WTC11 (cell line): Measurements from ENCODE around the gene PALB2. TPM values are rescaled to one million over a fixed set of nuclear protein-coding genes. Genes with fewer than 3 reads are reported as not detected.

ENCODE experiments used
- ATAC-seq: fragments of 200-7000 bp; cut with Tn5 transposase; 2 replicates; pipeline ENCODE4 v1.10.0; 2021; ENCODE audit warnings: mild to moderate bottlenecking, moderate library complexity
- CTCF ChIA-PET: fragments of 300-600 bp; sonication (Branson Sonifier 250); formaldehyde crosslinking; loops from one replicate; lab custom pipeline; 2021; ENCODE audit warnings: antibody characterized with exemption; lab: Charles Lee
- POLR2A ChIA-PET: fragments of 350-600 bp; sonication (Branson Sonifier 250); formaldehyde crosslinking; loops from one replicate; lab custom pipeline; 2021; ENCODE audit warnings: antibody characterized with exemption; lab: Charles Lee
- DNase-seq: peaks from one replicate; pipeline ENCODE4 v3.0.0; 2021; ENCODE audit warnings: low spot score
- H3K27ac Mint-ChIP-seq: 2 replicates; pipeline ENCODE4 v1.8.0; 2021; ENCODE audit warnings: mixed read lengths
- H3K27me3 Mint-ChIP-seq: 2 replicates; pipeline ENCODE4 v1.8.0; 2021; ENCODE audit warnings: low read depth, mild to moderate bottlenecking, moderate library complexity, mixed read lengths
- H3K36me3 Mint-ChIP-seq: 2 replicates; pipeline ENCODE4 v1.8.0; 2021; ENCODE audit warnings: mixed read lengths
- H3K4me1 Mint-ChIP-seq: 2 replicates; pipeline ENCODE4 v1.8.0; 2022; ENCODE audit warnings: mixed read lengths
- H3K4me3 Mint-ChIP-seq: 2 replicates; pipeline ENCODE4 v1.8.0; 2021; ENCODE audit warnings: mild to moderate bottlenecking, moderate library complexity, mixed read lengths
- H3K9me3 Mint-ChIP-seq: 2 replicates; pipeline ENCODE4 v1.8.0; 2021; ENCODE audit warnings: mixed read lengths
- AR ChIP-seq: fragments of 250-450 bp; sonication (Bioruptor Pico); IDR thresholded peaks from 2 replicates; pipeline ENCODE4 v1.9.0; 2021; ENCODE audit warnings: mild to moderate bottlenecking
- ATF6 ChIP-seq: sonication (generic); formaldehyde crosslinking; IDR thresholded peaks from 2 replicates; pipeline ENCODE4 v1.8.1; 2023; ENCODE audit warnings: mild to moderate bottlenecking, missing genetic modification reagents
- FOXJ3 ChIP-seq: sonication (generic); formaldehyde crosslinking; IDR thresholded peaks from 2 replicates; pipeline ENCODE4 v1.9.0; 2021; ENCODE audit warnings: missing genetic modification reagents, mild to moderate bottlenecking, borderline replicate concordance
- FOXP4 ChIP-seq: sonication (generic); formaldehyde crosslinking; IDR thresholded peaks from 2 replicates; pipeline ENCODE4 v1.8.0; 2022; ENCODE audit warnings: mild to moderate bottlenecking, missing genetic modification reagents
- GABPB1 ChIP-seq: sonication (generic); formaldehyde crosslinking; IDR thresholded peaks from 2 replicates; pipeline ENCODE4 v1.8.1; 2023; ENCODE audit warnings: mild to moderate bottlenecking, missing genetic modification reagents
- HMGA2 ChIP-seq: fragments of 250-450 bp; sonication (Bioruptor Pico); IDR thresholded peaks from 2 replicates; pipeline ENCODE4 v1.4.0; 2021; ENCODE audit warnings: mild to moderate bottlenecking, moderate library complexity
- HMGXB4 ChIP-seq: sonication (generic); formaldehyde crosslinking; IDR thresholded peaks from 2 replicates; pipeline ENCODE4 v1.8.1; 2023; ENCODE audit warnings: mild to moderate bottlenecking, moderate library complexity, missing genetic modification reagents
- JAZF1 ChIP-seq: fragments of 250-450 bp; sonication (Bioruptor Pico); IDR thresholded peaks from 2 replicates; pipeline ENCODE4 v1.9.0; 2021; ENCODE audit warnings: moderate library complexity, mild to moderate bottlenecking, inconsistent platforms
- PRRX2 ChIP-seq: fragments of 250-450 bp; sonication (Bioruptor Pico); IDR thresholded peaks from 2 replicates; pipeline ENCODE4 v1.8.0; 2021; ENCODE audit warnings: mild to moderate bottlenecking
- TP53 ChIP-seq: sonication (generic); formaldehyde crosslinking; IDR thresholded peaks from 2 replicates; pipeline ENCODE4 v1.8.1; 2023; ENCODE audit warnings: mild to moderate bottlenecking, missing genetic modification reagents
- USF1 ChIP-seq: sonication (generic); formaldehyde crosslinking; IDR thresholded peaks from 2 replicates; pipeline ENCODE4 v1.8.0; 2022; ENCODE audit warnings: mild to moderate bottlenecking, missing genetic modification reagents
- ZNF121 ChIP-seq: sonication (generic); formaldehyde crosslinking; IDR thresholded peaks from 2 replicates; pipeline ENCODE4 v1.8.0; 2023; ENCODE audit warnings: missing genetic modification reagents
- ZNF396 ChIP-seq: fragments of 250-450 bp; sonication (Bioruptor Pico); IDR thresholded peaks from 2 replicates; pipeline ENCODE4 v1.8.0; 2021; ENCODE audit warnings: mild to moderate bottlenecking, moderate library complexity, borderline replicate concordance
- ZNF416 ChIP-seq: fragments of 250-450 bp; sonication (Bioruptor Pico); IDR thresholded peaks from 2 replicates; pipeline ENCODE4 v1.9.0; 2021; ENCODE audit warnings: mild to moderate bottlenecking, inconsistent platforms
- ZNF532 ChIP-seq: fragments of 250-450 bp; sonication (Bioruptor Pico); IDR thresholded peaks from 2 replicates; pipeline ENCODE4 v1.9.0; 2021; ENCODE audit warnings: mild to moderate bottlenecking, borderline replicate concordance
- total RNA-seq: library from RNA; stranded (reverse); gene quantifications from 3 replicates; pipeline ENCODE4 v1.2.3, GENCODE V29; 2021

PALB2 gene
- total RNA-seq, 1 experiment from 2014 or later = 32.1 TPM

GRCh38 chr16:23557779-23558702 lies 83.1 kb downstream of the PALB2 start:
- H3K4me3 Mint-ChIP-seq = peak overlapping the region; percentile 90
- TF ChIP-seq ZNF396 (CRISPR knock-in tag) (no peak), TP53 (CRISPR knock-in tag) (0 out of 2 replicates have a peak, but pooled peaks have one; percentile 55), HMGXB4 (CRISPR knock-in tag) (no peak)
- TF ChIP-seq, all 79 proteins: peak for 1
- ChIA-PET CTCF (interaction anchor here (0.6 to 2.3 kb wide), 13 partner anchors 11 to 488 kb away, joined by 3 to 22 read pairs (median 4); partner anchors contain the start of genes DCTN5 and NDUFAB1), POLR2A (interaction anchor here (1.1 to 1.8 kb wide), 4 partner anchors 39 to 105 kb away, joined by 3 to 7 read pairs (median 6); partner anchors contain the start of genes COG7, DCTN5, GGA2 and NDUFAB1)
- Mint-ChIP-seq H3K27me3 (no peaks in the 10 kb centered on the region), H3K36me3 (peaks cover 39% of the 10 kb centered on the region), H3K4me1 (peaks cover 18% of the 10 kb centered on the region), H3K27ac (0 out of 2 replicates have a peak overlapping the region, but pooled peaks have one; percentile 32), H3K9me3 (no peaks in the 10 kb centered on the region)
- DNase-seq = peak; percentile 25
- peak; percentile 4; the same call in 1 of the 2 replicates for ATAC-seq

- Mint-ChIP-seq H3K36me3 (peaks cover 35% of the 10 kb centered on the region), H3K4me3 (peak within 1 kb of the TSS; percentile 90), H3K4me1 (peaks cover 18% of the 10 kb centered on the region), H3K27ac (peak within 1 kb of the TSS; percentile 85), H3K9me3 (no peaks in the 10 kb centered on the region), H3K27me3 (no peaks in the 10 kb centered on the region)
- CTCF ChIA-PET = interaction anchor here (0.6 to 2.3 kb wide), 14 partner anchors 12 to 488 kb away, joined by 3 to 22 read pairs (median 4); partner anchors contain the start of genes DCTN5 and NDUFAB1
- ATAC-seq (peak; percentile 95), DNase-seq (peak; percentile 98)
- POLR2A ChIA-PET = interaction anchor here (0.6 to 1.8 kb wide), 5 partner anchors 39 to 104 kb away, joined by 3 to 7 read pairs (median 4); partner anchors contain the start of genes COG7, DCTN5, GGA2 and NDUFAB1
- TF ChIP-seq GABPB1 (CRISPR knock-in tag) (peak; percentile 91), ATF6 (CRISPR knock-in tag) (no peak), JAZF1 (CRISPR knock-in tag) (no peak), AR (CRISPR knock-in tag) (0 out of 2 replicates have a peak, but pooled peaks have one; percentile 72), ZNF416 (CRISPR knock-in tag) (0 out of 2 replicates have a peak, but pooled peaks have one; percentile 39), PRRX2 (CRISPR knock-in tag) (peak; percentile 75; the same call in 1 of the 2 replicates), ZNF532 (CRISPR knock-in tag) (no peak), ZNF121 (CRISPR knock-in tag) (no peak), HMGA2 (no peak), USF1 (CRISPR knock-in tag) (peak; percentile 93), FOXP4 (CRISPR knock-in tag) (peak; percentile 59), FOXJ3 (CRISPR knock-in tag) (no peak)
Observed at GRCh38 chr16:23556881-23557778, 84.0 kb downstream of the PALB2 start, which contains the start of the genes EARS2 and UBFD1. TSS of gene EARS2 (minus strand) at chr16:23557350. CDS start at chr16:23557343, 7 bp downstream. TSS of gene UBFD1 (plus strand) at chr16:23557727. CDS start at chr16:23557743, 16 bp downstream.
